Heart left ventricle (tissue), 16 donors: Measurements from ENCODE around the gene CAV1. TPM values are rescaled to one million over a fixed set of nuclear protein-coding genes. Genes with fewer than 3 reads are reported as not detected.
A peak's percentile ranks its signal among the peaks of the same experiment; 100 is the strongest.

ENCODE experiments used
- ATAC-seq, 4 donors: fragments of 200-7000 bp; cut with Tn5 transposase; one replicate each; pipeline ENCODE4 v1.9.1; 2020 to 2022; ENCODE audit warnings: moderate library complexity in 4 of 4, mild to moderate bottlenecking in 3 of 4, moderate number of reproducible peaks in 1 of 4
- DNase-seq, 5 donors: peaks; one replicate each; pipeline ENCODE4 v3.0.0-alpha.2; 2020
- H3K27ac ChIP-seq, 12 donors: fragments of 200-600 bp; sonication (generic) in 4 of 12; one replicate each; pipeline versions ENCODE4 v1.5.0 to v1.8.0; 2016 to 2022; ENCODE audit warnings: mild to moderate bottlenecking in 2 of 12
- H3K27me3 ChIP-seq, 9 donors: fragments of 200-600 bp; sonication (generic) in 2 of 9; one replicate each; pipeline versions ENCODE4 v1.5.1 to v1.8.0; 2016 to 2022; ENCODE audit warnings: mild to moderate bottlenecking in 3 of 9
- H3K36me3 ChIP-seq, 9 donors: fragments of 200-600 bp; sonication (generic) in 2 of 9; one replicate each; pipeline versions ENCODE4 v1.5.0 to v1.8.0; 2018 to 2022; ENCODE audit warnings: mild to moderate bottlenecking in 2 of 9
- H3K4me1 ChIP-seq, 12 donors: fragments of 200-600 bp; sonication (generic) in 4 of 12; one replicate each; pipeline versions ENCODE4 v1.5.0 to v1.8.0; 2016 to 2022; ENCODE audit warnings: mild to moderate bottlenecking in 3 of 12
- H3K4me3 ChIP-seq, 12 donors: fragments of 200-600 bp; sonication (generic) in 4 of 12; one replicate each; pipeline versions ENCODE4 v1.5.0 to v1.8.0; 2017 to 2022; ENCODE audit warnings: mild to moderate bottlenecking in 9 of 12, moderate library complexity in 4 of 12
- H3K9me3 ChIP-seq, 12 donors: fragments of 200-600 bp; sonication (generic) in 4 of 12; one replicate each; pipeline versions ENCODE4 v1.5.0 to v1.8.0; 2016 to 2022; ENCODE audit warnings: mild to moderate bottlenecking in 1 of 12
- POLR2A ChIP-seq, 2 donors: fragments of 450-650 bp; IDR thresholded peaks; one replicate each; pipeline ENCODE4 v1.6.1; 2017; ENCODE audit warnings: antibody characterized with exemption in 2 of 2, mild to moderate bottlenecking in 2 of 2, moderate library complexity in 2 of 2
- WGBS, 4 donors: extraction: QIAGEN DNeasy Blood & Tissue Kit in 2 of 4; methylation state at CpG; one replicate each; pipeline versions ENCODE4 v1.1.5 to v1.1.7; 2013 to 2018; 5-methylcytosine and 5-hydroxymethylcytosine counted together
- intact Hi-C, 10 donors: fragments of 100-400 bp; cut with DNase I; formaldehyde crosslinking; loops; one replicate each; pipeline versions ENCODE4 v1.11.1 to v1.14.2; 2022
- polyA plus RNA-seq, 2 donors: library from polyadenylated mRNA; stranded (reverse); fragments of 200-250 nt; gene quantifications; one replicate each; pipeline ENCODE4 v1.2.3, GENCODE V29; 2013
- total RNA-seq, 9 donors: library from RNA; depleted of rRNA in 2 of 9; stranded (reverse); fragments of >200 nt in 2 of 9; fragmentation: NEBNext Ultra II Directional in 3 of 9; extraction: Animal tissue kit (Norgen Biotek cat#: 25700) in 3 of 9; gene quantifications; one replicate each; pipeline versions ENCODE4 v1.1.0 to v1.2.4, GENCODE V29; 2016 to 2023
- TF ChIP-seq, protein P1 (sequence below), 12 donors: fragments of 200-600 bp; sonication (generic) in 4 of 12; IDR thresholded peaks; one replicate each; pipeline versions ENCODE4 v1.5.0 to v1.8.0; 2018 to 2022; ENCODE audit warnings: antibody characterized with exemption in 12 of 12, mild to moderate bottlenecking in 5 of 12
- donor health status: ischemic (EF 13 %, LVEDD 7.1; RV severe dilation, severe dysfunction).
- donor health status: healthy with polysubstance abuse.
- donor health status: DM: no; HTN: yes; CAD: no.
- donor health status: DM: no; HTN: no; CAD: no.
- donor health status: ischemic (EF 25% LVEDD 6.9; RV normal size, moderate dysfunction).
- donor health status: ischemic (EF 25% LVEDD 5.7; RV mildly dilated, moderate dysfunction).
- donor health status: healthy.
- donor health status: DM: yes; HTN: yes; CAD: no.
- donor health status: ischemic (EF 35%, LVEDD 5.7; RV mildly dilated, moderate dysfunction).
- donor health status: nonischemic (EF 11% LVEDD 7.7; RV severe dilation, severe dysfunction).
- donor health status: DM: yes; HTN: yes; CAD: no.
- donor health status: PGD.
- donor health status: ischemic (EF 29% LVEDD 5.4; RV normal size, mild dysfunction).
- donor health status: nonischemic (EF 23%, LVEDD 6.1; RV moderate dilation, normal function).

Gene CAV1
- total and polyA plus RNA-seq, 11 donors = 125 to 408 (median 281) TPM

DNA sequence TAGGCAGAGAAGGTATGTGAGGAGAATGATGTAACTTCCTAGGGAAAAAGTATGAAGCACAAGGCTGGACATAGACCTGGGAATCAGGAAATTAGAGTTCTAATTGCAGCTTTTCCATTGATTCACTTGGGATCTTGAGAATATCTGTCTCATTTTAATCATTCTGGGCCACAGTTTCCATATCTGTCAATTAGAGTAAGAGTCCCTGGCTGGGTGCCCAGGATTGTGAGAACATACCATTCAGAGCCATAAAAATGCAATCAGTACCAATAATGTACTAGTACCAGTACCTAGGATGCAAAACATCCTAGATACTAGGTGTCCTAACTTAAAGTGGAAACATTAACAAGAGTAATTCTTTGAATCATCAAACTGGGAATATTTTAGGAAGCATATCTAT, 29.6 kb downstream of the CAV1 start:
- TF ChIP-seq, protein P1, sequence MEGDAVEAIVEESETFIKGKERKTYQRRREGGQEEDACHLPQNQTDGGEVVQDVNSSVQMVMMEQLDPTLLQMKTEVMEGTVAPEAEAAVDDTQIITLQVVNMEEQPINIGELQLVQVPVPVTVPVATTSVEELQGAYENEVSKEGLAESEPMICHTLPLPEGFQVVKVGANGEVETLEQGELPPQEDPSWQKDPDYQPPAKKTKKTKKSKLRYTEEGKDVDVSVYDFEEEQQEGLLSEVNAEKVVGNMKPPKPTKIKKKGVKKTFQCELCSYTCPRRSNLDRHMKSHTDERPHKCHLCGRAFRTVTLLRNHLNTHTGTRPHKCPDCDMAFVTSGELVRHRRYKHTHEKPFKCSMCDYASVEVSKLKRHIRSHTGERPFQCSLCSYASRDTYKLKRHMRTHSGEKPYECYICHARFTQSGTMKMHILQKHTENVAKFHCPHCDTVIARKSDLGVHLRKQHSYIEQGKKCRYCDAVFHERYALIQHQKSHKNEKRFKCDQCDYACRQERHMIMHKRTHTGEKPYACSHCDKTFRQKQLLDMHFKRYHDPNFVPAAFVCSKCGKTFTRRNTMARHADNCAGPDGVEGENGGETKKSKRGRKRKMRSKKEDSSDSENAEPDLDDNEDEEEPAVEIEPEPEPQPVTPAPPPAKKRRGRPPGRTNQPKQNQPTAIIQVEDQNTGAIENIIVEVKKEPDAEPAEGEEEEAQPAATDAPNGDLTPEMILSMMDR (IDR thresholded peaks at IDR 0.05) = no peak
- no peak for TF ChIP-seq POLR2A (IDR thresholded peaks at IDR 0.05)
- ATAC-seq (peak in 2 of 4 donors; percentile 28 to 57), DNase-seq (peak in 4 of 5 donors; percentile 36 to 52 (median 40))
- peak overlapping the region in 11 of 12 donors; percentile 16 to 76 (median 39) for H3K27ac ChIP-seq
- no peak overlapping the region for H3K4me3 ChIP-seq
- intact Hi-C loops = no loop called here
- peaks cover 0 to 70% (median 11%) of the 10 kb centered on the region in 9 donors for H3K36me3 ChIP-seq
- H3K27me3 ChIP-seq = no peaks in the 10 kb centered on the region
- no peaks in the 10 kb centered on the region for H3K9me3 ChIP-seq
- peaks cover 4 to 97% (median 60%) of the 10 kb centered on the region in 12 donors for H3K4me1 ChIP-seq

- intact Hi-C loops = no loop called here
- DNase-seq (no peak), ATAC-seq (no peak)
- peak overlapping the region in 11 of 12 donors; percentile 14 to 76 (median 44) for H3K27ac ChIP-seq
- H3K9me3 ChIP-seq = no peaks in the 10 kb centered on the region
- no peak overlapping the region for H3K4me3 ChIP-seq
- peaks cover 0 to 75% (median 14%) of the 10 kb centered on the region in 9 donors for H3K36me3 ChIP-seq
- no peaks in the 10 kb centered on the region for H3K27me3 ChIP-seq
- TF ChIP-seq POLR2A (IDR thresholded peaks at IDR 0.05) = no peak
- TF ChIP-seq, protein P1 (IDR thresholded peaks at IDR 0.05) = no peak
- WGBS, 4 donors = 39 to 63% (median 58%) methylated on average over 4 of the region's 4 CpGs
- H3K4me1 ChIP-seq = peaks cover 4 to 97% (median 59%) of the 10 kb centered on the region in 12 donors
These were observed 30.1 kb downstream of the CAV1 start for GRCh38 chr7:116554911-116555310.

- Histone ChIP-seq H3K9me3 (no peaks in the 10 kb centered on the region), H3K4me1 (peaks cover 4 to 92% (median 56%) of the 10 kb centered on the region in 12 donors), H3K4me3 (no peak overlapping the region), H3K36me3 (peaks cover 0 to 67% (median 14%) of the 10 kb centered on the region in 9 donors), H3K27ac (peak overlapping the region in 7 of 12 donors; percentile 7 to 76 (median 34)), H3K27me3 (no peaks in the 10 kb centered on the region)
- TF ChIP-seq POLR2A (IDR thresholded peaks at IDR 0.05) = no peak
- TF ChIP-seq, protein P1 (IDR thresholded peaks at IDR 0.05) = no peak
- intact Hi-C loops = no loop called here
- DNase-seq (no peak), ATAC-seq (no peak)
- WGBS, 4 donors = 64 to 75% (median 69%) methylated on average over 3 of the region's 3 CpGs
These were observed 32.3 kb downstream of the CAV1 start for GRCh38 chr7:116557066-116557585.

- intact Hi-C loops = no loop called here
- H3K4me3 ChIP-seq = no peak overlapping the region
- H3K27me3 ChIP-seq = no peaks in the 10 kb centered on the region
- ATAC-seq = no peak
- peaks cover 4 to 87% (median 53%) of the 10 kb centered on the region in 12 donors for H3K4me1 ChIP-seq
- H3K27ac ChIP-seq = peak overlapping the region in 7 of 12 donors; percentile 0 to 76 (median 24)
- H3K36me3 ChIP-seq = peaks cover 0 to 61% (median 14%) of the 10 kb centered on the region in 9 donors
- TF ChIP-seq, protein P1 (IDR thresholded peaks at IDR 0.05) = no peak
- TF ChIP-seq POLR2A (IDR thresholded peaks at IDR 0.05) = no peak
- H3K9me3 ChIP-seq = no peaks in the 10 kb centered on the region
- WGBS, 4 donors = 59 to 66% (median 64%) methylated on average over 4 of the region's 4 CpGs
- no peak for DNase-seq
These were observed 33.1 kb downstream of the CAV1 start for GRCh38 chr7:116557901-116558300.
